Measurements from ENCODE around the gene SMARCAL1.

DNA sequence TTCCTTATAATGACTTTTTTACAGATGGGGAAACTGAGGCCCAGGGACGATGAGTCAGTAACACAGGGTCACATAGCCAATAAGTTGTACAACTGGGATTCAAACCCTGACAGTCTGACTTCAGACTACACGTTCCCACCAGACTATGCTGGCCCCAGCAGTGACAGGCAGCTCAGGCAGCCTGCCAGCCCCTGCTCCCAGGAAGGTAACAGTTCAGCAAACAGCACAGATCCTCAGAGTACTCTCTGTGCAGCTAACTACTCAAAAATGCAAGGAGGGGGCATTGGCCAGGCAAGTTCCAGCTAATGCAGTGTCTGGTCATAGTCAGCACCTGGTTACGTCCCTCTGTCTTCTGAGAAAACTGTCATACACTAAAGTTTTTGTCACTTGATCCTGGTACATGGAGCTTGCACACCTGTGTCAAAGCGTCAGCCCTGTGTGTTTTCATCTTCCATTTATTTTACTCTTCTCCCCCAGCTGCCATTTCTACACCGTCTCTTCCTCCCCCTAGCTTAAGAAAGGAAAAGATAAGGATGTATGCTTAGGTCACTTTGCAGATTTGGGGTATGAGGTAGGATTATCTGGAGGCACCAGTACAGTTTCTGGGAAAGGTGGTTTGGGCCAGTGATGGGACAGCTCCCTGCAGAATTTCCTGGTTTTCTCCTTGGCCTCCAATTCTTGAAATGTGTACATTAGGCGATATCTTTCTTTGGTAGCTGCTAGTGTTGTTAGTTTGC lies 4.5 kb downstream of the SMARCAL1 start:
- TF ChIP-seq, protein P1, sequence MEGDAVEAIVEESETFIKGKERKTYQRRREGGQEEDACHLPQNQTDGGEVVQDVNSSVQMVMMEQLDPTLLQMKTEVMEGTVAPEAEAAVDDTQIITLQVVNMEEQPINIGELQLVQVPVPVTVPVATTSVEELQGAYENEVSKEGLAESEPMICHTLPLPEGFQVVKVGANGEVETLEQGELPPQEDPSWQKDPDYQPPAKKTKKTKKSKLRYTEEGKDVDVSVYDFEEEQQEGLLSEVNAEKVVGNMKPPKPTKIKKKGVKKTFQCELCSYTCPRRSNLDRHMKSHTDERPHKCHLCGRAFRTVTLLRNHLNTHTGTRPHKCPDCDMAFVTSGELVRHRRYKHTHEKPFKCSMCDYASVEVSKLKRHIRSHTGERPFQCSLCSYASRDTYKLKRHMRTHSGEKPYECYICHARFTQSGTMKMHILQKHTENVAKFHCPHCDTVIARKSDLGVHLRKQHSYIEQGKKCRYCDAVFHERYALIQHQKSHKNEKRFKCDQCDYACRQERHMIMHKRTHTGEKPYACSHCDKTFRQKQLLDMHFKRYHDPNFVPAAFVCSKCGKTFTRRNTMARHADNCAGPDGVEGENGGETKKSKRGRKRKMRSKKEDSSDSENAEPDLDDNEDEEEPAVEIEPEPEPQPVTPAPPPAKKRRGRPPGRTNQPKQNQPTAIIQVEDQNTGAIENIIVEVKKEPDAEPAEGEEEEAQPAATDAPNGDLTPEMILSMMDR (IDR thresholded peaks at IDR 0.05; ENCODE audit: poor library complexity): no peak
- no peak for TF ChIP-seq EZH2 (IDR thresholded peaks at IDR 0.05; ENCODE audit: borderline replicate concordance)

Data from hepatocyte (in vitro differentiated cells).